GM20000 (cell line): ENCODE data around the gene PGP.

Experiments
- DNase-seq: peaks from one replicate; pipeline ENCODE4 v3.0.0; 2012; ENCODE audit warnings: low spot score
- TF ChIP-seq, protein P1 (sequence below): IDR thresholded peaks from 2 replicates; pipeline ENCODE4 v1.5.1; 2012; ENCODE audit warnings: mild to moderate bottlenecking, control low read depth; ENCODE audit errors: extremely low read depth, missing control alignments

The PGP gene

DNA sequence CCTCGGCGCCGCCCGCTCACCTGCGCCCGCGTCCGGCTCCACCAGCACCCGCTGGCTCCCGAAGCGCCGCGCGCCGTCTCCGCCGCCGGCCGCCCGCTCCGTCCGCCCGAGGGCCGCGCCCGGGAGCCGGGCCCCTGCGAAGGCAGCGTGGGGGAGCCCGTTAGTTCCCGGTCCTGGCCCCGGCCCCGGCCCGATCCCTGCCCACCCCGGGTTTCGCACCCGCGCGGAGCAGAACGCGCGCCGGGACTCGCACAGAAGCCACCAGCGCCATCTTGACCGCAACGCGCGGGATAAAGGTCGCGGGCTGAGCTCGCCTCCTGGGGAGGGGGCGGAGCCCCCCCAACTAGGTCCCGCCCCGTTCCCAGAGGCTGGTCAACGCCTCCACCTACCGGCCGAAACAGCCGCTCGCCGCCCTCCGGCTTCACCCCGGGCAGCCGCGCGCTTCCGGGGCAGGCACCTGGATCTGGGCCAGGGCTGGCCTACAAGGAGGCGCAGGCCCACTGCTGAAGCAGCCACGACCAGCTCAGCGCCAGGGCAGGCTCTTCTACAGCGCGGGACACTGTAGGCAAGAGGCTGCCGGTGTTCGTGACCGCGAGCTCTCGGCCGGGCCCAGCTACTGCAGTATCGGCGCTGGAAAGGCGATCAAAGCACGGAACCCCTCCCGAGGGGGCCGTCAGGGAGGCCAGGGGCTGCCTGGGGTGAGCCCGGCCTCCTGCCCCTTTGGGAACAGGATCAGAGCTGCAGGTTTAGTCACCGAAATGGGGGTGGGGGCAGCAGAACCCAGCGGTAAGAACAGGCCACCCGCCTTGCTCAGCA is 36.9 kb upstream of the PGP start, which contains the start of gene ECI1:
ECI1 (minus strand) TSS at position 292 of the 816 bp plus-strand sequence; CDS start at position 271, 21 bp downstream.
- DNase-seq: peak; percentile 100
- TF ChIP-seq, protein P1, sequence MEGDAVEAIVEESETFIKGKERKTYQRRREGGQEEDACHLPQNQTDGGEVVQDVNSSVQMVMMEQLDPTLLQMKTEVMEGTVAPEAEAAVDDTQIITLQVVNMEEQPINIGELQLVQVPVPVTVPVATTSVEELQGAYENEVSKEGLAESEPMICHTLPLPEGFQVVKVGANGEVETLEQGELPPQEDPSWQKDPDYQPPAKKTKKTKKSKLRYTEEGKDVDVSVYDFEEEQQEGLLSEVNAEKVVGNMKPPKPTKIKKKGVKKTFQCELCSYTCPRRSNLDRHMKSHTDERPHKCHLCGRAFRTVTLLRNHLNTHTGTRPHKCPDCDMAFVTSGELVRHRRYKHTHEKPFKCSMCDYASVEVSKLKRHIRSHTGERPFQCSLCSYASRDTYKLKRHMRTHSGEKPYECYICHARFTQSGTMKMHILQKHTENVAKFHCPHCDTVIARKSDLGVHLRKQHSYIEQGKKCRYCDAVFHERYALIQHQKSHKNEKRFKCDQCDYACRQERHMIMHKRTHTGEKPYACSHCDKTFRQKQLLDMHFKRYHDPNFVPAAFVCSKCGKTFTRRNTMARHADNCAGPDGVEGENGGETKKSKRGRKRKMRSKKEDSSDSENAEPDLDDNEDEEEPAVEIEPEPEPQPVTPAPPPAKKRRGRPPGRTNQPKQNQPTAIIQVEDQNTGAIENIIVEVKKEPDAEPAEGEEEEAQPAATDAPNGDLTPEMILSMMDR: peak; percentile 43

- TF ChIP-seq, protein P1: no peak
- no peak for DNase-seq
Measured at GRCh38 chr16:2250652-2251295, 36.1 kb upstream of the PGP start.

- no peak for DNase-seq
Measured at GRCh38 chr16:2246301-2246885, 31.8 kb upstream of the PGP start.

DNA sequence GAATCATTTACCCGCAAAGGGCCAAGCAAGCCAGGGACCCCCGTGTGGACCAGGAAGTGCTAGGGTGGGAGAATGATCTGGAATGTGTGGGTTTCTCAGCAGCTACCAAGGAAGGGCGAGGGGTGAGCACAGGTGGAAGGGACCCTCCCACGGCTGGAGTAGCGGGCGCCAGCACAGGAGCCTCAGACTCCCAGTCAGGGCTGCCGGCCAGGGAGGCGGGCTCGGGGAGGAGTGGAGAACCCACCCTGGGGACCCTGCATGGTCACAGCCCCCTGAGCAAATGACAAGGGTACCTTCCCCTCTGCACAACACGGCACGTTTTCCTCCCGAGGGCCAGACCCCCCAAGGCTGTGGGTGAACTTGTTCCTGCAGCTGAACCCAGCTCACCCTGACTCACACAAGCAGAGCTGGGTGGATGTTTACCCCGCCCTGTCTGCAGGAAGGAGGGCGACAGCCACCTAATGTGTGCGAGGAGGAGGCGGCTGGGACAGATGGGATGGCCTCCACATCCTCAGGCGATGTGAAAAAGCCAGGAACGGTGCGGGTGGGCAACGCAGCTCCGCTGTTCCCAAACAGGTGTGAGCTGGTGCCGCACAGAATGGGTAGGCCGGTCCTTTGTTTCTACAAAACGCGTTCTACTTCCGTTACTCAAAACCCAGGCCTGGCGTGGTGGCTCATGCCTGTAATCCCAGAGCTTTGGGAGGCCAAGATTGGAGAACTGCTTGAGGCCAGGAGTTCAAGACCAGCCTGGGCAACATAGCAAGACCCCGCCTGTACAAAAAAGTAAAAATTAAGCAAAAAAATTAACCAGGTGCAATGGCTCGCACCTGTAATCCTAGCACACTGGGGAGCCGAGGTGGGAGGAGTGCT is 30.5 kb upstream of the PGP start:
- TF ChIP-seq, protein P1: no peak
- no peak for DNase-seq

More at GRCh38 chr16:2246301-2246885, 31.8 kb upstream of the PGP start:
- TF ChIP-seq, protein P1: no peak

- DNase-seq: no peak
- TF ChIP-seq, protein P1: no peak
Measured at GRCh38 chr16:2244301-2244700, 29.7 kb upstream of the PGP start.

DNA sequence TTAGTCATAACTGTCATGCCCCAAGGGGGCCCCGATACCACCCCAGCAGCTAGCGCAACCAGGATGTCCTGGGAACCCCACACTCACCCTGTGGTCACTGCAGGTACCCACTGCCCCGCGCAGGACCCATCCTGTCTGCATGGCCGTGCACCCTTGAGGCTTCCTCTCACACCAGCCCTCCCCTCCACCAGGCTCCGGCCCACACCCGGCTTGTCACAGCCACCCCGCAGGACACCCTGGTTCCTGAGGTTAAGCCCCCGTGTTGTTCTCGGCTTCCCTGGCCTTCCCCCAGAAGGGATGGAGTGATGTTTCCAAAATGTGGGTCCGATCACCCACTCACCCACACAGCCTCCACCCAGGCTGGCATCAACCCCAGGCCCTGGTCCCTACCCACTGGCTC is 29.1 kb upstream of the PGP start:
- TF ChIP-seq, protein P1: no peak
- DNase-seq: no peak
